Stomach (tissue), 4 donors: ENCODE measurements around the gene HIGD1B.

Source experiments
- CTCF ChIP-seq, 7 experiments: fragments of 450-650 bp in 4 of 7; fragments of 200-600 bp in 3 of 7; sonication (generic) in 3 of 7; IDR thresholded peaks; one replicate each; pipeline ENCODE4 v1.5.1; 2016 to 2019; ENCODE audit warnings: antibody characterized with exemption in 7 of 7, control low read depth in 2 of 7, mild to moderate bottlenecking in 1 of 7
- EP300 ChIP-seq: sonication (generic); formaldehyde crosslinking; IDR thresholded peaks from one replicate; pipeline ENCODE4 v1.6.1; 2017; ENCODE audit warnings: antibody characterized with exemption
- POLR2A ChIP-seq, 4 donors: fragments of 450-650 bp; IDR thresholded peaks; one replicate each; pipeline ENCODE4 v1.6.1; 2016; ENCODE audit warnings: antibody characterized with exemption in 4 of 4, control low read depth in 2 of 4, mild to moderate bottlenecking in 1 of 4, moderate library complexity in 1 of 4
- POLR2AphosphoS5 ChIP-seq, 3 donors: sonication (generic); formaldehyde crosslinking; IDR thresholded peaks; one replicate each; pipeline ENCODE4 v1.6.1; 2016; ENCODE audit warnings: antibody characterized with exemption in 3 of 3

DNA sequence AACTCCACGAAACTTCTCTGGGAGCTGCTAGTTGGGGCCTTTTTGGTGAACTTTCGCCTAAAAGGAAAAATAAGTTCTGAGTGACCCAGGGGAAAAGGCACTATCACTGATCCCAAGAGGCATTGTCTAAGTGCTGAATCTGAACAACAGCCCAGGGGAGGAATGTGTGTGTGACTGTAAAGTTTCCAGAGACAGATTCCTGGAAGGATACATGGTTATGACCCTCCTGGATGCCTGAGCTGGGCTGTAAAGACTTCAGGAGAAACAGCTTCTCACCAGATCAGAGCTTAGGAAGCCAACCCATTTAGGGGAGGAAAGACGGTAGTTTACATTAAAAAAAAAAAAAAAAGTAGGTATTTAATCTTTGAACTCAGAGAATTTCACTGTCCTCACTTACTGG is 20.2 kb downstream of the HIGD1B start:
- TF ChIP-seq EP300 (no peak), POLR2A (IDR thresholded peaks at IDR 0.05) (no peak), CTCF (IDR thresholded peaks at IDR 0.05) (no peak), POLR2AphosphoS5 (IDR thresholded peaks at IDR 0.05) (no peak)
